Common myeloid progenitor, CD34-positive (primary cell): Measurements from ENCODE around the gene HSFX3.
A peak's percentile ranks its signal among the peaks of the same experiment; 100 is the strongest.
"Not testable (repeated sequence)": the region's sequence is repeated elsewhere in the genome, so short reads cannot be mapped to it uniquely, and the experiment has no call there.

Source experiments
- CTCF ChIA-PET: fragments of 350-600 bp; sonication (Branson Sonifier 250); formaldehyde crosslinking; loops from one replicate; lab custom pipeline; 2021; ENCODE audit warnings: antibody characterized with exemption; lab: Charles Lee
- POLR2A ChIA-PET: fragments of 350-600 bp; sonication (Branson Sonifier 250); formaldehyde crosslinking; loops from one replicate; lab custom pipeline; 2021; ENCODE audit warnings: antibody characterized with exemption; lab: Charles Lee
- DNase-seq, 3 donors: peaks; one replicate each; pipeline versions ENCODE4 v3.0.0 to v3.0.0-alpha.2; 2013
- H3K27ac ChIP-seq, 2 experiments: 1 replicate in 1 of 2; 2 replicates in 1 of 2; pipeline ENCODE4 v1.7.0; 2013; ENCODE audit warnings: inconsistent platforms in 2 of 2, low read length in 2 of 2, mild to moderate bottlenecking in 2 of 2, low read depth in 1 of 2, moderate library complexity in 1 of 2; ENCODE audit not compliant: severe bottlenecking in 2 of 2, insufficient read depth in 1 of 2, poor library complexity in 1 of 2
- H3K27me3 ChIP-seq, 5 experiments: replicated peaks in 2 of 5; 1 replicate in 3 of 5; 2 replicates in 2 of 5; pipeline versions ENCODE4 v1.6.1 to v1.7.0; 2013; ENCODE audit warnings: low read length in 4 of 5, mild to moderate bottlenecking in 2 of 5, moderate library complexity in 2 of 5, inconsistent platforms in 1 of 5; ENCODE audit not compliant: insufficient read depth in 5 of 5, control insufficient read depth in 4 of 5
- H3K36me3 ChIP-seq, 4 experiments: 1 replicate in 2 of 4; 2 replicates in 2 of 4; pipeline versions ENCODE4 v1.6.1 to v1.7.0; 2013; ENCODE audit warnings: low read length in 3 of 4, control low read depth in 1 of 4, mild to moderate bottlenecking in 1 of 4; ENCODE audit not compliant: control insufficient read depth in 4 of 4, insufficient read depth in 4 of 4
- H3K4me1 ChIP-seq, 4 experiments: 1 replicate in 3 of 4; 2 replicates in 1 of 4; pipeline versions ENCODE4 v1.6.1 to v1.7.1; 2013; ENCODE audit warnings: low read length in 3 of 4, mild to moderate bottlenecking in 3 of 4, control low read depth in 1 of 4, inconsistent platforms in 1 of 4, moderate library complexity in 1 of 4; ENCODE audit not compliant: control insufficient read depth in 4 of 4, insufficient read depth in 4 of 4; ENCODE audit errors: control extremely low read depth in 1 of 4
- H3K4me3 ChIP-seq, 7 experiments: 1 replicate in 4 of 7; 2 replicates in 3 of 7; pipeline versions ENCODE4 v1.5.1 to v1.7.0; 2013; ENCODE audit warnings: mild to moderate bottlenecking in 7 of 7, low read length in 6 of 7, moderate library complexity in 6 of 7, inconsistent platforms in 2 of 7, low read depth in 2 of 7, control low read depth in 1 of 7; ENCODE audit not compliant: insufficient read depth in 4 of 7, control insufficient read depth in 1 of 7; ENCODE audit errors: extremely low read depth in 1 of 7
- H3K9me3 ChIP-seq, 5 experiments: 1 replicate in 4 of 5; 2 replicates in 1 of 5; pipeline versions ENCODE4 v1.6.1 to v1.7.1; 2013; ENCODE audit warnings: low read length in 4 of 5, mild to moderate bottlenecking in 2 of 5, inconsistent platforms in 1 of 5, low read depth in 1 of 5, moderate library complexity in 1 of 5; ENCODE audit not compliant: control insufficient read depth in 4 of 5, insufficient read depth in 2 of 5; ENCODE audit errors: control extremely low read depth in 1 of 5
- WGBS: methylation state at CpG from one replicate; pipeline ENCODE4 v1.1.5; 2013; ENCODE audit not compliant: insufficient coverage; 5-methylcytosine and 5-hydroxymethylcytosine counted together

Gene HSFX3

GRCh38 chrX:149504226-149504914, 45.4 kb downstream of the HSFX3 start:
- Histone ChIP-seq H3K27me3 (peaks cover 0 to 6% (median 0%) of the 10 kb centered on the region in 5 experiments), H3K9me3 (no peaks in the 10 kb centered on the region), H3K36me3 (peaks cover 2 to 29% (median 13%) of the 10 kb centered on the region in 4 experiments), H3K27ac (peak overlapping the region; percentile 90 to 96), H3K4me3 (peak overlapping the region; percentile 13 to 92 (median 70)), H3K4me1 (peaks cover 5 to 33% (median 18%) of the 10 kb centered on the region in 4 experiments)
- CTCF ChIA-PET: interaction anchor here (1.1 to 2.9 kb wide), 5 partner anchors 9 to 35 kb away, joined by 3 to 12 read pairs (median 6); no protein-coding TSS in a partner anchor
- 44% methylated on average over 8 of the region's 10 CpGs for WGBS
- POLR2A ChIA-PET: interaction anchor here (1.0 to 1.8 kb wide), 5 partner anchors 9 to 36 kb away, joined by 3 to 13 read pairs (median 4); partner anchors contain the start of gene EOLA1
- DNase-seq: peak; percentile 75 to 90 (median 87)

DNA sequence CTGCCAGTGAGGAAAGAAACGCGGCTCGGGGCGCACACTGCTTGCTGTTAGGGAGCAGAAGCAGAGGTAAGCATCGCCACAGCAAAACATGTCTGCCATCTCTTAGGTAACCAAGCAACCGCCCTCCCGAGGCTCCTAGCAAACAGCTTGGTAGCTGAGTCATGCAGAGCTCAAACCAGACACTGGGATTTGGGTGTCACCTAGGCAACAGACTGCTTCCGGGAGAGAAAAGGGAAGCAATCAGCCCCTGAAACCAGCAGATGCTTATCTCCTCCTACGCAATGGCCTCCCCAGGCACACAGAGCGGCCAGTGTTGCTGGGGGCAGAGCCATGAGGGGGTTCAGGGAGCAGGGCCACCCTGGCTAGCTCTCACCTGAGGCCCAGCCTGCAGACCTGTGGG, 46.3 kb downstream of the HSFX3 start:
- H3K4me1 ChIP-seq: peaks cover 5 to 32% (median 18%) of the 10 kb centered on the region in 4 experiments
- H3K4me3 ChIP-seq: peak overlapping the region in 2 of 7 experiments; percentile 16 to 92
- CTCF ChIA-PET: interaction anchor here (1.5 to 2.6 kb wide), 2 partner anchors 18 kb away, joined by 3 to 12 read pairs; no protein-coding TSS in a partner anchor
- peak; percentile 78 to 92 (median 89) for DNase-seq
- H3K9me3 ChIP-seq, H3K27me3 ChIP-seq: not testable (repeated sequence)
- WGBS: 0% methylated on average over 2 of the region's 10 CpGs
- H3K36me3 ChIP-seq: peaks cover 2 to 34% (median 13%) of the 10 kb centered on the region in 4 experiments
- peak overlapping the region; percentile 90 to 96 for H3K27ac ChIP-seq
- POLR2A ChIA-PET: interaction anchor here (1.3 kb wide), 1 partner anchor 10 kb away, joined by 5 read pairs; no protein-coding TSS in a partner anchor

- peaks cover 5 to 32% (median 18%) of the 10 kb centered on the region in 4 experiments for H3K4me1 ChIP-seq
- 54% methylated on average over 3 of the region's 5 CpGs for WGBS
- not testable (repeated sequence) for H3K27me3 ChIP-seq, DNase-seq, H3K9me3 ChIP-seq
- H3K36me3 ChIP-seq: peaks cover 2 to 38% (median 14%) of the 10 kb centered on the region in 4 experiments
- peak overlapping the region in 1 of 7 experiments; percentile 50 for H3K4me3 ChIP-seq
- H3K27ac ChIP-seq: peak overlapping the region; percentile 88 to 90
- POLR2A ChIA-PET: interaction anchor here (1.3 kb wide), 1 partner anchor 11 kb away, joined by 5 read pairs; no protein-coding TSS in a partner anchor
- CTCF ChIA-PET: interaction anchor here (1.7 kb wide), 1 partner anchor 10 kb away, joined by 6 read pairs; no protein-coding TSS in a partner anchor
These were observed 46.8 kb downstream of the HSFX3 start for GRCh38 chrX:149502923-149503322.

DNA sequence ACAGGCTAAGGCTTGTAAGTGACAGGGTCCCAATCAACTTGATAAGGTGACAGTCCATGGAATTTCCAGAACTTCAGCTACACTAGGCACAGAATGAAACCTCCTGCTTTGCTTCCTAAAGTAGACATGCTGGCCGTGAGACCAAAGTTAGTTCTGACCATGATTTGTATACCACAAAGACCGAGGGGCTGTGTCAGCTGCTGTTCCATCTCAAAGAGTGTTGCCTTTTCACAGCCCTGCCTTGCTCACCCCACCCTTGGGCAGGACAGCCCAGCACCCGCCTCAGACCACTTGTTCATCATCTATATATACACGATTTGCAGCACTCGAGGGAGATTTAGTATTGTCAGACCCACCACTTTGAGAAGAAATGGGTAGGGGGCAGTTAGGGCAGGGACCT, 50.0 kb downstream of the HSFX3 start:
- H3K27ac ChIP-seq: no peak overlapping the region
- H3K4me3 ChIP-seq: no peak overlapping the region
- H3K36me3 ChIP-seq: peaks cover 5 to 70% (median 32%) of the 10 kb centered on the region in 4 experiments
- peaks cover 0 to 22% (median 10%) of the 10 kb centered on the region in 4 experiments for H3K4me1 ChIP-seq
- no peak for DNase-seq
- WGBS: 89% methylated on average over 2 of the region's 5 CpGs
- CTCF ChIA-PET: interaction anchor here (1.2 to 1.4 kb wide), 2 partner anchors 9 to 13 kb away, joined by 3 to 5 read pairs; no protein-coding TSS in a partner anchor
- POLR2A ChIA-PET: no interaction called here
- H3K9me3 ChIP-seq: no peaks in the 10 kb centered on the region
- H3K27me3 ChIP-seq: no peaks in the 10 kb centered on the region

DNA sequence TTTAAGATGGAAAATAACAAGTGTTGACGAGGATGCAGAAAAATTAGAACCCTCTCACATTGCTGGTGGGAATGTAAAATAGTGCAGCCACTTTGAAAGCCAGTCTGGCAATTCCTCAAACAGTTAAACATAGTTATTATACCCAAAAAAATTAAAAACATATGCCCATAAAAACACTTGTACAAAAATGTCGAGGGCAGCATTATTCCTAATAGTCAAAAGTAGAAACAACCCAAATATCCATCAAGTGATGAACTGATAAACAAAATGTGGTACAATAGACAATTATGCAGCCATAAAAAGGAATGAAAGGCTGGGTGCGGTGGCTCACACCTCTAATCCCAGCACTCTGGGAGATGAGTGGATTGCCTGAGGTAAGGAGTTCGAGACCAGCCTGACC, 51.0 kb downstream of the HSFX3 start:
- no peak overlapping the region for H3K27ac ChIP-seq
- no peak overlapping the region for H3K4me3 ChIP-seq
- peaks cover 5 to 80% (median 38%) of the 10 kb centered on the region in 4 experiments for H3K36me3 ChIP-seq
- ChIA-PET POLR2A (no interaction called here), CTCF (no interaction called here)
- peaks cover 0 to 14% (median 6%) of the 10 kb centered on the region in 4 experiments for H3K4me1 ChIP-seq
- no peaks in the 10 kb centered on the region for H3K27me3 ChIP-seq
- WGBS: no CpG with 5 or more reads among the region's 4 CpGs
- DNase-seq: no peak
- no peaks in the 10 kb centered on the region for H3K9me3 ChIP-seq
